Measurements from ENCODE around the gene MBOAT2.

GRCh38 chr2:8935982-8936381 lies 67.5 kb downstream of the MBOAT2 start:
- TF ChIP-seq CTCF (IDR thresholded peaks at IDR 0.05) (no peak), POLR2A (IDR thresholded peaks at IDR 0.05) (no peak)

All from body of pancreas (tissue), 4 donors.